Cardiac muscle cell (in vitro differentiated cells and primary cell): ENCODE results near the gene ANKLE2. TPM values are rescaled to one million over a fixed set of nuclear protein-coding genes. Genes with fewer than 3 reads are reported as not detected.

Experiments
- DNase-seq, 2 donors: peaks; one replicate each; pipeline versions ENCODE4 v3.0.0 to v3.0.0-alpha.2; 2010 to 2017; ENCODE audit warnings: low read depth in 1 of 2, low spot score in 1 of 2
- H3K27ac ChIP-seq: fragments of 200-600 bp; sonication (generic); 2 replicates; pipeline ENCODE4 v1.5.1; 2016
- H3K27me3 ChIP-seq: fragments of 200-600 bp; sonication (generic); 2 replicates; pipeline ENCODE4 v1.6.0; 2016; ENCODE audit warnings: control low read depth
- H3K36me3 ChIP-seq: fragments of 200-600 bp; sonication (generic); 2 replicates; pipeline ENCODE4 v1.5.1; 2016; ENCODE audit warnings: control low read depth
- H3K4me1 ChIP-seq: fragments of 200-600 bp; sonication (generic); 2 replicates; pipeline ENCODE4 v1.8.1; 2017; ENCODE audit warnings: low read depth, mild to moderate bottlenecking, mixed run types
- H3K4me3 ChIP-seq: fragments of 200-600 bp; sonication (generic); 2 replicates; pipeline ENCODE4 v1.5.1; 2016; ENCODE audit warnings: mild to moderate bottlenecking
- H3K9me3 ChIP-seq: fragments of 200-600 bp; sonication (generic); 2 replicates; pipeline ENCODE4 v1.5.1; 2017; ENCODE audit warnings: low read depth, mild to moderate bottlenecking, control low read depth
- polyA plus RNA-seq: library from polyadenylated mRNA; unstranded; fragments of >200 nt; fragmentation: Nextera tagmentation; extraction: Ambion mirVana; gene quantifications from 2 replicates; pipeline ENCODE4 v1.2.1, GENCODE V29; 2016
- total RNA-seq: library from RNA; depleted of rRNA; stranded (reverse); fragments of >200 nt; gene quantifications from 2 replicates; pipeline ENCODE4 v1.2.3, GENCODE V29; 2016
- TF ChIP-seq, protein P1 (sequence below): IDR thresholded peaks from 2 replicates; pipeline ENCODE4 v1.5.1; 2012; ENCODE audit warnings: low read depth, mild to moderate bottlenecking, low read length

ANKLE2 gene
- total and polyA plus RNA-seq, 2 experiments from 2014 or later: 27.8 to 37.9 TPM

DNA sequence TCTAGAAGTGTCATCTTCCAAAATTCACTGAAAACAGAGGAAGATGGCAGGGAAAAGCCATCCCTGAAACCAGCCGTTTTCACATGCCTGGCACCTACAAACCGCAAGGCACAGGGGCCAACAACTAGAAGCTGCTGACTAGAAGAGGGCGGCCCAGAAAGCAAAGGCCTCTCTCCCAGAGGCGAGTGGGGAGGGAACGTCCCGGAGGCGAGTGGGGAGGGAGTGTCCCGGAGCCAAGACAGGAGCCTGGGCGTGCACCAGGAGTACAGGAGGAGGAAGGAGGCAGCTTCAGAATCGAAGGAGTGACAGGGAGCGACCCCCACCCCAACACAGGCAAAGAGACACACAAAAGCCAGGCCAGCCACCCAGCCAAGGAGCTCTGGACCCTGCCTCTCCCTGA lies 21.0 kb downstream of the ANKLE2 start:
- H3K9me3 ChIP-seq: no peaks in the 10 kb centered on the region
- DNase-seq: no peak
- TF ChIP-seq, protein P1, sequence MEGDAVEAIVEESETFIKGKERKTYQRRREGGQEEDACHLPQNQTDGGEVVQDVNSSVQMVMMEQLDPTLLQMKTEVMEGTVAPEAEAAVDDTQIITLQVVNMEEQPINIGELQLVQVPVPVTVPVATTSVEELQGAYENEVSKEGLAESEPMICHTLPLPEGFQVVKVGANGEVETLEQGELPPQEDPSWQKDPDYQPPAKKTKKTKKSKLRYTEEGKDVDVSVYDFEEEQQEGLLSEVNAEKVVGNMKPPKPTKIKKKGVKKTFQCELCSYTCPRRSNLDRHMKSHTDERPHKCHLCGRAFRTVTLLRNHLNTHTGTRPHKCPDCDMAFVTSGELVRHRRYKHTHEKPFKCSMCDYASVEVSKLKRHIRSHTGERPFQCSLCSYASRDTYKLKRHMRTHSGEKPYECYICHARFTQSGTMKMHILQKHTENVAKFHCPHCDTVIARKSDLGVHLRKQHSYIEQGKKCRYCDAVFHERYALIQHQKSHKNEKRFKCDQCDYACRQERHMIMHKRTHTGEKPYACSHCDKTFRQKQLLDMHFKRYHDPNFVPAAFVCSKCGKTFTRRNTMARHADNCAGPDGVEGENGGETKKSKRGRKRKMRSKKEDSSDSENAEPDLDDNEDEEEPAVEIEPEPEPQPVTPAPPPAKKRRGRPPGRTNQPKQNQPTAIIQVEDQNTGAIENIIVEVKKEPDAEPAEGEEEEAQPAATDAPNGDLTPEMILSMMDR: no peak
- H3K4me1 ChIP-seq: peaks cover 6% of the 10 kb centered on the region
- H3K36me3 ChIP-seq: peaks cover 65% of the 10 kb centered on the region
- no peaks in the 10 kb centered on the region for H3K27me3 ChIP-seq
- peak overlapping the region; percentile 79 for H3K27ac ChIP-seq
- H3K4me3 ChIP-seq: no peak overlapping the region

DNA sequence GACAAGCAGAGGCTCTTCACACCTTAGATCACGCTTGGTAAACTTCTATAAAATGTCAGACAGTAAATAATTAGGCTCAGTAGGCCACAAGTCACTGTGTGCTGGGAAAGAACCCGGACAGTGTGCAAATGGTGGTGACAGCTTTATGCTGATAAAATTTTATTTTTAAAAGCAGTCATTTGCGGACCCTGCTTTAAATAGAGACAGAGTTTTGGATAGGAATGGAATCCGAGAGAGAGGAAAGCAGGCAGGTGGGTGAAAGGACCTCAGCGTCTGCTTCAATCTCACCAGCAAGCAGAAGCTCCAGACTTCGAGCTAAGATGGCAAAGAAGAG lies 21.4 kb downstream of the ANKLE2 start:
- H3K27me3 ChIP-seq: no peaks in the 10 kb centered on the region
- TF ChIP-seq, protein P1: no peak
- peaks cover 6% of the 10 kb centered on the region for H3K4me1 ChIP-seq
- no peaks in the 10 kb centered on the region for H3K9me3 ChIP-seq
- H3K36me3 ChIP-seq: peaks cover 66% of the 10 kb centered on the region
- H3K4me3 ChIP-seq: no peak overlapping the region
- no peak for DNase-seq
- H3K27ac ChIP-seq: peak overlapping the region; percentile 79

DNA sequence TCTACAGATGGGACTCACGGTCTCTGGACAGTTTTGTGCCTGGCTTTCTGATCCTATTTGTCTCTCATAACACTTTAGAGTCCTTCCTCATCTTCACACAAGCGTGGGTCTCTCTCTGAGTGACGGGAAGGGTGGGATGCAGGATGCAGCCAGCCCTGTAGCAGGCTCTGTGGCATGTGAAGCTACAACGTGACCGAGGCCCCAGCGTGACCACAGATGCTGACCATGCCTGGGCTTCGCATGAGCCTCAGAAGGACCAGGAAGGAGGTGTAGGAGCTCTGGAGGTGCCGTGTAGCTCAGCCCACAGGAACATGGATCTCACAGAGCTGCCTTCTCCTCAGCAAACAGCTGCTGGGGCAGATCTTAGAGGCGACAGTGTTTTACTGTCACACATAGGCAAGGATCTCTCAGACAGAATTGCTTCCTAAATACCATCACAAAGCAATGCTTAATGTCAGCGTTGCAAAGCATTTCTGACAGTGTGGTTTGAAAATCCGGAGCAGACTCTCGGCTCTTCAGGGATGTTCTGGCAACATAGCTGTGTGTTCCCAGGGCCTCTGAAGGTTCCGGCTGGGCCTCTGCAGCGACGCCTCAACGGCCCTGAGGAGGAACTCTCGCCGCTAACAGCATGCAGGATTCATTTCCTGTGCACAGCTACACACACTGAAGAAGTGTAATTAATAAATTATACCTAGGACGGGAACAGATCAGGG lies 21.9 kb downstream of the ANKLE2 start:
- Histone ChIP-seq H3K4me1 (peaks cover 6% of the 10 kb centered on the region), H3K27ac (peak overlapping the region; percentile 79), H3K4me3 (no peak overlapping the region), H3K36me3 (peaks cover 66% of the 10 kb centered on the region), H3K9me3 (no peaks in the 10 kb centered on the region), H3K27me3 (no peaks in the 10 kb centered on the region)
- DNase-seq: no peak
- TF ChIP-seq, protein P1: no peak

DNA sequence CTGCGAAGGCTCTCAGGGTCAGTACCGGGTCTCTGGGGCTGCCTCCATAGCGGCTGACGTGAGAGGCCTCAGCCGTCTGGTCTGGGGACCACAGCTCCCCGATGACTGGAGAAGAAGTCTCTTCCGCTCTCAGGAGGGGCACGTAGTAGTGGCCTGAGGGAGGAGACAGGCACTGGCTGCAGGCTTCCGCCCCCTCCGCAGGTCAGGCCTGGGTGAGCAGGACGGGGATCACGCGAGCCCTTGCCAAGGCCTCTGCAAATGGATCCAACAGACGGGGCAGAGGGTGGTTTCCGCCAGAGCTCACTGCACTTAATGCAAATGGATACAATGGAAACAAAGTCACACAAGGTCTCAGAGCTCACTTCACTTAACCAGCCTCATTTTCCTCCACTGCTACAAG lies 24.7 kb downstream of the ANKLE2 start:
- DNase-seq: no peak
- TF ChIP-seq, protein P1: no peak
- H3K4me3 ChIP-seq: no peak overlapping the region
- peaks cover 69% of the 10 kb centered on the region for H3K36me3 ChIP-seq
- H3K27ac ChIP-seq: no peak overlapping the region
- peaks cover 6% of the 10 kb centered on the region for H3K4me1 ChIP-seq
- H3K9me3 ChIP-seq: no peaks in the 10 kb centered on the region
- no peaks in the 10 kb centered on the region for H3K27me3 ChIP-seq

DNA sequence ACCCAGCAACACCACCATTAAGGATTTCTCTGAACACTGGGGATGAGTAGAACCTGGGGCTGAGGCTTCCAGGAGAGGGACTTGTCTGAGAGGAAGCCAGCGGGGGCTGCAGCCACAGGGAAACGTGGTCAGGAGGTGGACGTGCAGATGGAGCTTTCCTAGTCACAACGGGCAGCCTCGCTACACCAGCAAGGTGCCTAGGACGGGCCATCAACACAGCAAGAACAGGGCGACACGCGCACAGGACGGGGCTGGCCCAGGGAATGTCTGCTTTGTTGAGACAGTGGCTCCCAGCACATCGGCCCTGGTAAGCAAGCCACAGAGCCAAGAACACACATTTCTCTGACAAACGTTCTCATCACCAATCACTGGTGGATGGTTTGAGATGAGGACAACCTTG lies 25.3 kb downstream of the ANKLE2 start:
- Histone ChIP-seq H3K27ac (no peak overlapping the region), H3K27me3 (no peaks in the 10 kb centered on the region), H3K9me3 (no peaks in the 10 kb centered on the region), H3K4me1 (peaks cover 6% of the 10 kb centered on the region), H3K36me3 (peaks cover 71% of the 10 kb centered on the region), H3K4me3 (no peak overlapping the region)
- no peak for DNase-seq
- TF ChIP-seq, protein P1: no peak
